B cell (primary cell): ENCODE measurements around the gene ZNF407. TPM values are rescaled to one million over a fixed set of nuclear protein-coding genes. Genes with fewer than 3 reads are reported as not detected.

Experiments
- ATAC-seq: fragments of 200-7000 bp; cut with Tn5 transposase; one replicate; pipeline ENCODE4 v1.10.0; 2021; ENCODE audit warnings: low read depth, mild to moderate bottlenecking, moderate number of reproducible peaks, moderate library complexity
- CTCF ChIA-PET: fragments of 350-600 bp; sonication (Branson Sonifier 250); formaldehyde crosslinking; loops from one replicate; lab custom pipeline; 2021; ENCODE audit warnings: antibody characterized with exemption, inconsistent platforms; lab: Charles Lee
- POLR2A ChIA-PET: fragments of 350-600 bp; sonication (Branson Sonifier 250); formaldehyde crosslinking; loops from one replicate; lab custom pipeline; 2021; ENCODE audit warnings: antibody characterized with exemption; lab: Charles Lee
- DNase-seq: peaks from one replicate; pipeline ENCODE4 v3.0.0; 2013
- H2AFZ ChIP-seq: 2 replicates; pipeline ENCODE4 v1.6.1; 2012; ENCODE audit warnings: mild to moderate bottlenecking, low read depth, low read length; ENCODE audit not compliant: insufficient read depth, poor library complexity, severe bottlenecking
- H3K27ac ChIP-seq, 2 donors: 1 replicate in 1 of 2; 2 replicates in 1 of 2; pipeline ENCODE4 v1.5.1; 2012 to 2013; ENCODE audit warnings: low read length in 2 of 2, mild to moderate bottlenecking in 2 of 2, moderate library complexity in 1 of 2
- H3K27me3 ChIP-seq, 4 experiments: fragments of 200-600 bp in 1 of 4; sonication (generic) in 1 of 4; replicated peaks in 1 of 4; 1 replicate in 2 of 4; 2 replicates in 2 of 4; pipeline versions ENCODE4 v1.6.1 to v1.7.0; 2013 to 2016; ENCODE audit warnings: low read length in 3 of 4, mild to moderate bottlenecking in 2 of 4, mixed read lengths in 1 of 4, moderate library complexity in 1 of 4; ENCODE audit not compliant: insufficient read depth in 4 of 4, control insufficient read depth in 3 of 4; ENCODE audit errors: control extremely low read depth in 1 of 4
- H3K36me3 ChIP-seq, 2 experiments: replicated peaks in 1 of 2; 1 replicate in 1 of 2; 2 replicates in 1 of 2; pipeline versions ENCODE4 v1.6.1 to v1.7.1; 2013; ENCODE audit warnings: low read length in 1 of 2; ENCODE audit not compliant: insufficient read depth in 2 of 2, control insufficient read depth in 1 of 2; ENCODE audit errors: control extremely low read depth in 1 of 2, extremely low read depth in 1 of 2
- H3K4me1 ChIP-seq, 2 donors: fragments of 200-600 bp in 1 of 2; sonication (generic) in 1 of 2; 1 replicate in 1 of 2; 2 replicates in 1 of 2; pipeline versions ENCODE4 v1.5.1 to v1.6.1; 2013 to 2017; ENCODE audit warnings: low read length in 2 of 2; ENCODE audit not compliant: control insufficient read depth in 2 of 2, insufficient read depth in 2 of 2
- H3K4me2 ChIP-seq: replicated peaks from 2 replicates; pipeline ENCODE3; 2012; ENCODE audit warnings: mild to moderate bottlenecking, low read depth, low read length; ENCODE audit not compliant: poor library complexity, severe bottlenecking
- H3K4me3 ChIP-seq, 5 experiments: fragments of 200-600 bp in 1 of 5; sonication (generic) in 1 of 5; 1 replicate in 3 of 5; 2 replicates in 2 of 5; pipeline versions ENCODE4 v1.5.1 to v1.7.0; 2011 to 2016; ENCODE audit warnings: low read length in 4 of 5, mild to moderate bottlenecking in 4 of 5, low read depth in 2 of 5, control low read depth in 1 of 5, moderate library complexity in 1 of 5; ENCODE audit not compliant: insufficient read depth in 1 of 5; ENCODE audit errors: control extremely low read depth in 1 of 5, extremely low read depth in 1 of 5
- H3K79me2 ChIP-seq: fragments of 200-600 bp; sonication (generic); one replicate; pipeline ENCODE4 v1.6.0; 2016; ENCODE audit warnings: low read length; ENCODE audit not compliant: control insufficient read depth, insufficient read depth
- H3K9ac ChIP-seq: fragments of 200-600 bp; sonication (generic); 2 replicates; pipeline ENCODE4 v1.6.1; 2017; ENCODE audit warnings: mild to moderate bottlenecking, low read length, moderate library complexity
- H3K9me3 ChIP-seq, 3 donors: one replicate each; pipeline versions ENCODE4 v1.6.1 to v1.7.1; 2013; ENCODE audit warnings: low read length in 2 of 3; ENCODE audit not compliant: control insufficient read depth in 2 of 3, insufficient read depth in 1 of 3; ENCODE audit errors: control extremely low read depth in 1 of 3
- H4K20me1 ChIP-seq: 2 replicates; pipeline ENCODE4 v1.6.0; 2012; ENCODE audit warnings: mild to moderate bottlenecking, low read length; ENCODE audit not compliant: insufficient read depth, control insufficient read depth, poor library complexity, severe bottlenecking
- H3K27ac Mint-ChIP-seq: one replicate; pipeline ENCODE4 v1.8.0; 2021; ENCODE audit warnings: mixed read lengths
- H3K27me3 Mint-ChIP-seq: one replicate; pipeline ENCODE4 v1.8.0; 2021; ENCODE audit warnings: mixed read lengths
- H3K4me1 Mint-ChIP-seq: one replicate; pipeline ENCODE4 v1.8.0; 2021; ENCODE audit warnings: mixed read lengths
- H3K4me3 Mint-ChIP-seq: one replicate; pipeline ENCODE4 v1.8.0; 2021; ENCODE audit warnings: mixed read lengths
- H3K9me3 Mint-ChIP-seq: one replicate; pipeline ENCODE4 v1.8.0; 2022; ENCODE audit warnings: mixed read lengths; ENCODE audit not compliant: insufficient read depth
- CTCF ChIP-seq: fragments of 200-600 bp; IDR thresholded peaks from one replicate; pipeline ENCODE4 v1.8.0; 2022; ENCODE audit warnings: antibody characterized with exemption, mild to moderate bottlenecking
- EZH2 ChIP-seq: IDR thresholded peaks from 2 replicates; pipeline ENCODE4 v1.6.1; 2012; ENCODE audit warnings: borderline replicate concordance, low read depth, mild to moderate bottlenecking, moderate library complexity, low read length; ENCODE audit not compliant: insufficient read depth, poor library complexity, severe bottlenecking
- WGBS: methylation state at CpG from one replicate; pipeline ENCODE4 v1.1.5; 2013; ENCODE audit warnings: missing lambda C conversion rate; ENCODE audit not compliant: insufficient coverage; 5-methylcytosine and 5-hydroxymethylcytosine counted together
- intact Hi-C: fragments of 100-400 bp; cut with micrococcal nuclease; formaldehyde crosslinking; loops from one replicate; pipeline ENCODE4 v1.10.0; 2022
- polyA plus RNA-seq: library from polyadenylated mRNA; depleted of rRNA; stranded (reverse); fragments of >200 nt; gene quantifications from 2 replicates; pipeline ENCODE4 v1.2.3, GENCODE V29; 2012
- total RNA-seq, 2 donors: library from RNA; stranded (reverse); fragments of 120-200 nt in 1 of 2; gene quantifications; 1 replicate in 1 of 2; 2 replicates in 1 of 2; pipeline versions ENCODE4 v1.2.3 to v1.2.4, GENCODE V29; 2013 to 2022

Gene ZNF407
- total and polyA plus RNA-seq, 2 donors (not counting 1 experiment from before 2014, with no cell fraction given): 4.5 to 37.1 TPM

GRCh38 chr18:74699455-74699854 lies 101.8 kb downstream of the ZNF407 start:
- 100% methylated on average over 1 of the region's 3 CpGs for WGBS
- H3K9me3 ChIP-seq: no peaks in the 10 kb centered on the region
- H3K27ac Mint-ChIP-seq: no peak overlapping the region
- no peaks in the 10 kb centered on the region for H3K4me1 Mint-ChIP-seq
- H3K27me3 Mint-ChIP-seq: no peaks in the 10 kb centered on the region
- no peak overlapping the region for H3K4me3 Mint-ChIP-seq
- H3K79me2 ChIP-seq: no peaks in the 10 kb centered on the region
- H3K4me2 ChIP-seq: no peak overlapping the region
- TF ChIP-seq EZH2 (no peak), CTCF (no peak)
- no peak overlapping the region for H3K9ac ChIP-seq
- H2AFZ ChIP-seq: no peak overlapping the region
- ATAC-seq: no peak
- H3K36me3 ChIP-seq: no peaks in the 10 kb centered on the region
- no peak overlapping the region for H3K27ac ChIP-seq
- no peaks in the 10 kb centered on the region for H3K4me1 ChIP-seq
- CTCF ChIA-PET: no interaction called here
- POLR2A ChIA-PET: no interaction called here
- intact Hi-C loops: no loop called here
- H3K9me3 Mint-ChIP-seq: no peaks in the 10 kb centered on the region
- DNase-seq: no peak
- H4K20me1 ChIP-seq: no peaks in the 10 kb centered on the region
- H3K4me3 ChIP-seq: no peak overlapping the region
- no peaks in the 10 kb centered on the region for H3K27me3 ChIP-seq

GRCh38 chr18:74702950-74703349 lies 105.3 kb downstream of the ZNF407 start:
- H3K4me1 ChIP-seq: no peaks in the 10 kb centered on the region
- no peak overlapping the region for H3K27ac Mint-ChIP-seq
- ATAC-seq: no peak
- H3K4me1 Mint-ChIP-seq: no peaks in the 10 kb centered on the region
- H3K27ac ChIP-seq: no peak overlapping the region
- CTCF ChIA-PET: no interaction called here
- H2AFZ ChIP-seq: no peak overlapping the region
- H3K9ac ChIP-seq: no peak overlapping the region
- no peaks in the 10 kb centered on the region for H3K27me3 Mint-ChIP-seq
- H3K4me3 ChIP-seq: no peak overlapping the region
- no peaks in the 10 kb centered on the region for H3K9me3 Mint-ChIP-seq
- no peak overlapping the region for H3K4me3 Mint-ChIP-seq
- no peaks in the 10 kb centered on the region for H3K79me2 ChIP-seq
- no peaks in the 10 kb centered on the region for H3K36me3 ChIP-seq
- no peaks in the 10 kb centered on the region for H3K9me3 ChIP-seq
- H3K4me2 ChIP-seq: no peak overlapping the region
- WGBS: 50% methylated on average over 2 of the region's 3 CpGs
- POLR2A ChIA-PET: no interaction called here
- TF ChIP-seq EZH2 (no peak), CTCF (no peak)
- H3K27me3 ChIP-seq: no peaks in the 10 kb centered on the region
- intact Hi-C loops: no loop called here
- H4K20me1 ChIP-seq: no peaks in the 10 kb centered on the region
- no peak for DNase-seq
